HCT116 (cell line): Measurements from ENCODE around the gene PSMD2. TPM values are rescaled to one million over a fixed set of nuclear protein-coding genes. Genes with fewer than 3 reads are reported as not detected.

Experiments used
- ATAC-seq: fragments of 200-7000 bp; cut with Tn5 transposase; 2 replicates; pipeline ENCODE4 v1.9.1; 2020; ENCODE audit warnings: mild to moderate bottlenecking, moderate library complexity
- BruUV-seq: library from RNA; stranded (reverse); fragments of 400-500 nt; replicated peaks from 2 replicates; lab custom pipeline; 2021; lab: Mats Ljungman, UMichigan
- CTCF ChIA-PET: fragments of 300-600 bp; sonication (Branson Sonifier 250); formaldehyde crosslinking; loops from one replicate; lab custom pipeline; 2021; ENCODE audit warnings: antibody characterized with exemption; lab: Charles Lee
- POLR2A ChIA-PET: fragments of 300-600, 350-600 bp; sonication (Branson Sonifier 250); formaldehyde crosslinking; loops from one replicate; lab custom pipeline; 2021; ENCODE audit warnings: antibody characterized with exemption; lab: Charles Lee
- RAD21 ChIA-PET, 2 experiments: fragments of 300-600 bp; sonication (Branson Sonifier 250); formaldehyde crosslinking; loops; one replicate each; lab custom pipeline; 2023; ENCODE audit warnings: low total read pairs in 2 of 2; ENCODE audit not compliant: uncharacterized antibody in 2 of 2, unreplicated experiment in 2 of 2, low non-redundant PET in 1 of 2; lab: Charles Lee
- DNase-seq: peaks from one replicate; pipeline ENCODE4 v3.0.0-alpha.2; 2010; ENCODE audit warnings: low read depth, low spot score
- H2AFZ ChIP-seq: fragments of 200-600 bp; shearing (Covaris generic), sonication (generic); 2 replicates; pipeline ENCODE4 v1.6.1; 2017; ENCODE audit warnings: low read depth, mixed run types, mixed read lengths, antibody characterized with exemption, low read length; ENCODE audit not compliant: poor library complexity, severe bottlenecking
- H3K27ac ChIP-seq: 2 replicates; pipeline ENCODE4 v1.5.1; 2012; ENCODE audit warnings: low read depth, low read length
- H3K27me3 ChIP-seq: fragments of 200-600 bp; sonication (generic); 2 replicates; pipeline ENCODE4 v1.6.1; 2016; ENCODE audit warnings: mixed run types, low read length, mixed read lengths; ENCODE audit not compliant: insufficient read depth
- H3K36me3 ChIP-seq, 2 experiments: fragments of 200-500 bp in 1 of 2; fragments of 200-600 bp in 1 of 2; sonication (Bioruptor generic) in 1 of 2; sonication (generic) in 1 of 2; 2 replicates each; pipeline versions ENCODE4 v1.5.1 to v1.6.1; 2014 to 2016; ENCODE audit warnings: low read length in 2 of 2, inconsistent platforms in 1 of 2, mixed read lengths in 1 of 2, mixed run types in 1 of 2; ENCODE audit not compliant: insufficient read depth in 2 of 2, control insufficient read depth in 1 of 2
- H3K4me1 ChIP-seq, 2 experiments: fragments of 200-600 bp in 1 of 2; sonication (generic) in 1 of 2; 2 replicates each; pipeline versions ENCODE4 v1.5.1 to v1.6.1; 2012 to 2017; ENCODE audit warnings: low read length in 2 of 2, inconsistent platforms in 1 of 2, mild to moderate bottlenecking in 1 of 2, mixed read lengths in 1 of 2, mixed run types in 1 of 2, moderate library complexity in 1 of 2; ENCODE audit not compliant: insufficient read depth in 2 of 2, control insufficient read depth in 1 of 2
- H3K4me2 ChIP-seq: fragments of 200-600 bp; sonication (generic); 2 replicates; pipeline ENCODE4 v1.6.1; 2017; ENCODE audit warnings: mixed run types, low read length, mixed read lengths
- H3K4me3 ChIP-seq, 2 experiments: fragments of 200-600 bp in 1 of 2; sonication (generic) in 1 of 2; replicated peaks in 1 of 2; 2 replicates each; pipeline ENCODE4 v1.5.1; 2011 to 2016; ENCODE audit warnings: low read length in 2 of 2, control low read depth in 1 of 2, low read depth in 1 of 2, mild to moderate bottlenecking in 1 of 2, mixed read lengths in 1 of 2, mixed run types in 1 of 2
- H3K79me2 ChIP-seq: fragments of 200-600 bp; sonication (generic); 2 replicates; pipeline ENCODE4 v1.6.1; 2017; ENCODE audit warnings: mild to moderate bottlenecking, mixed run types, low read length, moderate library complexity, mixed read lengths; ENCODE audit not compliant: insufficient read depth
- H3K9ac ChIP-seq: fragments of 200-600 bp; sonication (generic); 2 replicates; pipeline ENCODE4 v1.6.1; 2016; ENCODE audit warnings: low read length, mixed read lengths
- H3K9me2 ChIP-seq: fragments of 200-600 bp; sonication (generic), shearing (Covaris generic); 2 replicates; pipeline ENCODE4 v1.6.1; 2017; ENCODE audit warnings: mixed run types, mild to moderate bottlenecking, moderate library complexity; ENCODE audit not compliant: insufficient read depth
- H3K9me3 ChIP-seq, 2 experiments: fragments of 200-500 bp in 1 of 2; fragments of 200-600 bp in 1 of 2; sonication (Bioruptor generic) in 1 of 2; sonication (generic) in 1 of 2; 2 replicates each; pipeline ENCODE4 v1.6.1; 2014 to 2017; ENCODE audit warnings: low read length in 2 of 2, mixed read lengths in 2 of 2, inconsistent platforms in 1 of 2, low read depth in 1 of 2, mild to moderate bottlenecking in 1 of 2, mixed run types in 1 of 2, moderate library complexity in 1 of 2; ENCODE audit not compliant: control insufficient read depth in 1 of 2, insufficient read depth in 1 of 2
- H4K20me1 ChIP-seq: fragments of 200-600 bp; sonication (generic), shearing (Covaris generic); 2 replicates; pipeline ENCODE4 v1.6.1; 2017; ENCODE audit warnings: mixed run types, mild to moderate bottlenecking, moderate library complexity; ENCODE audit not compliant: insufficient read depth
- CBX3 ChIP-seq: IDR thresholded peaks from 2 replicates; pipeline ENCODE4 v1.6.1; 2012; ENCODE audit warnings: low read depth
- CEBPB ChIP-seq: IDR thresholded peaks from 2 replicates; pipeline ENCODE4 v1.6.1; 2012; ENCODE audit warnings: low read depth
- EGR1 ChIP-seq: IDR thresholded peaks from 2 replicates; pipeline ENCODE4 v1.6.1; 2012; ENCODE audit warnings: low read depth
- EZH2phosphoT487 ChIP-seq: fragments of 200-600 bp; IDR thresholded peaks from 2 replicates; pipeline ENCODE4 v1.6.1; 2018; ENCODE audit warnings: antibody characterized with exemption, borderline replicate concordance
- POLR2A ChIP-seq: IDR thresholded peaks from 2 replicates; pipeline ENCODE4 v1.7.0; 2011; ENCODE audit warnings: borderline replicate concordance; ENCODE audit not compliant: insufficient read depth, insufficient read length; ENCODE audit errors: extremely low read depth
- RAD21 ChIP-seq: IDR thresholded peaks from 2 replicates; pipeline ENCODE4 v1.6.1; 2012; ENCODE audit warnings: low read depth, mild to moderate bottlenecking
- REST ChIP-seq: IDR thresholded peaks from 2 replicates; pipeline ENCODE4 v1.6.1; 2012; ENCODE audit warnings: low read depth
- SIN3A ChIP-seq: IDR thresholded peaks from 2 replicates; pipeline ENCODE4 v1.6.1; 2012; ENCODE audit warnings: low read depth
- TCF7L2 ChIP-seq: IDR thresholded peaks from 2 replicates; pipeline ENCODE4 v1.7.0; 2011; ENCODE audit warnings: borderline replicate concordance, inconsistent platforms; ENCODE audit not compliant: insufficient read depth, insufficient read length; ENCODE audit errors: extremely low read depth
- YY1 ChIP-seq: IDR thresholded peaks from 2 replicates; pipeline ENCODE4 v1.6.1; 2011; ENCODE audit warnings: low read length, low read depth, moderate library complexity, mild to moderate bottlenecking; ENCODE audit not compliant: insufficient replicate concordance; ENCODE audit errors: extremely low read depth
- ZFX ChIP-seq: fragments of 450-650 bp; IDR thresholded peaks from 2 replicates; pipeline ENCODE4 v1.6.1; 2017
- intact Hi-C: fragments of 100-400 bp; cut with micrococcal nuclease; formaldehyde crosslinking; loops from 2 replicates; pipeline ENCODE4 v1.10.0; 2022
- total RNA-seq: library from RNA; stranded (reverse); gene quantifications from one replicate; pipeline ENCODE4 v1.2.1, GENCODE V29; 2021; ENCODE audit not compliant: unreplicated experiment
- TF ChIP-seq, protein P1 (sequence below): IDR thresholded peaks from 2 replicates; pipeline ENCODE4 v1.6.1; 2012

Gene PSMD2
- total RNA-seq, 1 experiment from 2014 or later = 402 TPM

DNA sequence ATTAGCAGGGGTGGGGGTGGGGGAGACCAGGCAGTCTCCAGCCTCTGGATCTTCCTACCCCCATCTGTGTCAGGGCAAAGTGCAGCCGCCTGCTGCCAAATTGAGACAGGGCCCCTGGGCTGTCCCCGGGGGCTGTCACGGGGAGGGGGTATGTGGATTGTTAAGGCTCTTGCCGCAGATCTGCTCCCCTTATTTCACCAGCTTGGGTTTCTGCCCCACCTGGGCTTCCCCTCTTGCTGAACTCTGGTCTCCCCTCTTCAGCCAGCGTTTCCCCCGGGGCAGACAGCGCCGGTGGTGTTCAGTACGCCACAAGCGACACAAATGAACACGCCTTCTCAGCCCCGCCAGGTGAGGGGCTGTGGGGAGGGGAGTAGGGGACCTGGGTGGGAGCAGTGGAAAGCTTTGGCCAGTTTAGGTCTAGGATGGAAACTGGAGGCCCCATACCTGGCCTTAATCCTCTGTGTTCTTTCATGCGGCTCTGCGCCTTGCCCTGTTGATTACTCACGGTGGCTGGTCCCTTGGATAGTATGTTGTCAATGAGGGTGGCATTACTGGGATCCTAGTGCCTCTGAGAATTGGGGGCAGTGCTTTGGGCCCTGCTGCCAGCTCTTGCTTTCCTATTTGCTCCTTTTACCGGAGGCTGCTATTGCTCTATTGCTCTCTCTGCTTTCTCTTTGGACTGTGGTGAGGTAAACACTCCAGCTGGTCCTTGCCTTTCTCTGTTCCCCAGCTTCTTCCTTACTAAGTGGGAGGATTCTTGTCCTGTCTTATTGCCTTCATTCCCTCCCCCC lies 17.0 kb downstream of the PSMD2 start (continued):
- TF ChIP-seq EGR1 (no peak), CBX3 (no peak), RAD21 (no peak), EZH2phosphoT487 (no peak), POLR2A (no peak), TCF7L2 (no peak), YY1 (no peak), ZFX (no peak), SIN3A (no peak), REST (no peak)

- Histone ChIP-seq H3K27ac (peak overlapping the region; percentile 87), H3K36me3 (peaks cover 17 to 42% of the 10 kb centered on the region in 2 experiments), H3K9me3 (no peaks in the 10 kb centered on the region), H3K9ac (peak overlapping the region; percentile 99; the same call in 1 of the 2 replicates)
- CTCF ChIA-PET = no interaction called here
- no peak for TF ChIP-seq CEBPB
- TF ChIP-seq, protein P1, sequence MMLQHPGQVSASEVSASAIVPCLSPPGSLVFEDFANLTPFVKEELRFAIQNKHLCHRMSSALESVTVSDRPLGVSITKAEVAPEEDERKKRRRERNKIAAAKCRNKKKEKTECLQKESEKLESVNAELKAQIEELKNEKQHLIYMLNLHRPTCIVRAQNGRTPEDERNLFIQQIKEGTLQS = no peak
- TF ChIP-seq, all 23 proteins: peak for 0
- no TSS peak for BruUV-seq
- H3K4me3 ChIP-seq = peak overlapping the region in 1 of 2 experiments; percentile 98; a peak in 3 of 4 replicates
- DNase-seq = no peak
- POLR2A ChIA-PET = no interaction called here
- RAD21 ChIA-PET = no interaction called here
- peaks cover 46 to 62% of the 10 kb centered on the region in 2 experiments for H3K4me1 ChIP-seq
- H3K79me2 ChIP-seq = peaks cover 71% of the 10 kb centered on the region
- H3K4me2 ChIP-seq = peak overlapping the region; percentile 82
- no peaks in the 10 kb centered on the region for H3K9me2 ChIP-seq
- no peak overlapping the region for H2AFZ ChIP-seq
- ATAC-seq = no peak
- H3K27me3 ChIP-seq = no peaks in the 10 kb centered on the region
- intact Hi-C loops = no loop called here
- peaks cover 31% of the 10 kb centered on the region; the same call in 1 of the 2 replicates for H4K20me1 ChIP-seq
These were observed 17.8 kb downstream of the PSMD2 start for GRCh38 chr3:184316792-184317191.
